ENCODE measurements around the gene SNTA1. TPM values are rescaled to one million over a fixed set of nuclear protein-coding genes. Genes with fewer than 3 reads are reported as not detected.
A peak's percentile ranks its signal among the peaks of the same experiment; 100 is the strongest.
"Not testable (repeated sequence)": the region's sequence is repeated elsewhere in the genome, so short reads cannot be mapped to it uniquely, and the experiment has no call there.

The SNTA1 gene
- total RNA-seq, 1 experiment from 2014 or later, result 60.7 TPM

DNA sequence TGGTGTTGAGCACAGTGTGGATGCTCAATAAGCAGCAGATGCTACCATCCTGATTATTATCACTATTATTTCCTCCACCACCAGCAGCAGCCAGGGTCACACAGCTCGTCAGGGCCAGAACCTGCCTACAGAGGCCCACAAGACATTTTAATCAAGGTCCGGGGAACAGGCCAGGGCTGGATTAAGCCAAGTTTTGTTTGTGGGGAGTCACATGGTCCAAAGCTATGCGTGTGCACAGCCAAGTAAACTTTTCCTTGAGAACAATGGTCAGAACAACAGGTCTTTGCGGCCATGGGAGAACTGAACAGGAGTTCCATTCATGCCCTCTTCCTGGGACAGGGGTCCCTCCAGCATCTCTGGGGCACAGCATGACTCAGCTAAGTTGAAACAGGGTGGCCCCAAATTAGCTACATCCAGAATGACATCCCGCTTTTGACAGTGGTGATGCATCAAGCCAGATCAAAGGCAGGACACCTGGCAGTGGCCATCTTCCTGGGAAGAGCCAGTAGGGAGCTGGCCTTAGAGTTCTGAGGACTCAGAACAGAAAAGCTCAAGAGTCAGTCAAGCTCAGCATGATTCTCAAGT lies 11.7 kb downstream of the SNTA1 start:
- no peak for DNase-seq (ENCODE audit: low spot score)

DNA sequence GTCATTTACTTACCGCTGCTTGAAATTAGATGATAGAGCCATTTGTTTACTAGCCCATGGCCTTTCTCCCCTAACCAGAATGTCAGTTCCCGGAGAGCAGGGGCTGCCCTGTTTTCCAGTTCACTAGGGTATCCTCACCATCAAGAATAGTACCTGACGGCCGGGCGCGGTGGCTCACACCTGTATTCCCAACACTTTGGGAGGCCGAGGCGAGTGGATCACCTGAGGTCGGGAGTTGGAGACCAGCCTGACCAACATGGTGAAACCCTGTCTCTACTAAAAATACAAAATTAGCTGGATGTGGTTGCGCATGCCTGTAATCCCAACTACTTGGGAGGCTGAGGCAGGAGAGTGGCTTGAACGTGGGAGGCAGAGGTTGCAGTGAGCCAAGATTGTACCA lies 19.7 kb downstream of the SNTA1 start:
- not testable (repeated sequence) for DNase-seq (ENCODE audit: low spot score)

DNA sequence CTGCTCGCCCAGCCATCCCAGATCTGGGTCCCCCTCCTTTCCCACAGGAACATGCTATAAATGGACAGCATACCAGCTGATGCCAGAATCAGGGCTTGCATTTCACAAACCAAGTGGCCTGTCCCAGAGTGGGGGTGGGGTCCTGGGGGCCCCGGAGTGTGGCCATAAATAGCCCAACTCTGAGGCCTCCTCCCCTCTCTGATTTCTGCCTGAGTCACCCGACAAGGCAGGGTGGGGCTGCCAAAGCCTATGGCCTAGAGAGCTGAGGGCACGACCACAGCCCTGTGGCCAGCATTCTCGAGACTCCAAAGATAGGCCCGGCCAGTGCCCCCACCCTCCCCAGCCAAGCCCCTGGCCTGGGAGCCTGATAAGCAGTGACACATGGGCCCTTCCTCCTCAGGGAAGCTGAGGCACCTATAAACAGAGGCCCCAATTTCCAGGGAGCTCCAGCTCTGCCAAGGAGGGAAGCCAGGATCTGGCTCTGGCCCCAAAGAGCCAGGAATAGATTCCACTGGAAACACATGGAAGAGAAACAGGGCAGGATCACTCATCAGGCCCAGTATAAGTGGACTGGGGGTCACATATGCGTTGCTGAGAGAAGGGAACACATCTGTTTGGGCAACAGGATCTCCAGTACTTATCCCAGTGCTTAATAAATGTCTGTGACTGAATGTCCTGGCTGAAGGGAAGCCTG lies 20.3 kb downstream of the SNTA1 start:
- peak; percentile 91 for DNase-seq (ENCODE audit: low spot score)

DNA sequence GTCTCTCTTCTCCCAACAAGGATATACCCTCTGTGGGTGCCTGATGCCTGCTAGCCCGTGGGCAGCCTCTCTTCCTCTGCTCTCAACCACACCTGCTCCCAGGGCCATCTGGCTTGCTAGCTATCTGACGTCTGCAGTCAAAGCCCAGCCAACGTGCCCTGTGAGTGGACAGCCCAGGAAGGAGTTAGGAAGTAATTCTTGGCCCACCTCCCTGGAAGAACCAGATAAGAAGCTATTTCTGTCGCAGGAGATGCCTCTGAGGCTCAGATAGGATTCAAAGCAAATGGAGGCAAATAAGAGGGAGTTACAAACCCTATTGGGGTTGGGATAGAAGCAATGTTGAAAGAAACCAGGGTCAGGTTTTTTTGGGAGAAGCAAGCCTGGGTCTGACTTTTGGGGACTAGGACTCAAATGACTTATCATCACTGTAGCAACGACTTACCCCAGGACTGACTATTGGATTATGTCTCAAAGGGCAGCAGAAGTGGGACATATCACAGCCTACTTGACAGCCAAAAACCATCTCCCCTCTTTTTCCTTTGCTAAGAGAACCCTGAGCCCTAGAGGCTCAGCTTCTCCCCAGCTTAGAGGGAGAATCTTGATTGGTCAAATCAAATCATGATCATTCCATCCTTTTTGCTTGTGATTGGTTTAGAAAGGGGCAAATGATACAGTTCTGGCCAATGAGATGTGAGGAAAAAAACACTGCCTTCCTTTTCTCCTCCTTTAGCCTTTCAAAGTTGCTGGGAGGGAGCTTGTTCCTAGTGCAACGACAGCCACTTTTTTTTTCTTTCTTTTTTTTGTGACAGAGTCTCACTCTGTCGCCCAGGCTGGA lies 24.2 kb downstream of the SNTA1 start:
- DNase-seq (ENCODE audit: low spot score), result peak; percentile 56

DNA sequence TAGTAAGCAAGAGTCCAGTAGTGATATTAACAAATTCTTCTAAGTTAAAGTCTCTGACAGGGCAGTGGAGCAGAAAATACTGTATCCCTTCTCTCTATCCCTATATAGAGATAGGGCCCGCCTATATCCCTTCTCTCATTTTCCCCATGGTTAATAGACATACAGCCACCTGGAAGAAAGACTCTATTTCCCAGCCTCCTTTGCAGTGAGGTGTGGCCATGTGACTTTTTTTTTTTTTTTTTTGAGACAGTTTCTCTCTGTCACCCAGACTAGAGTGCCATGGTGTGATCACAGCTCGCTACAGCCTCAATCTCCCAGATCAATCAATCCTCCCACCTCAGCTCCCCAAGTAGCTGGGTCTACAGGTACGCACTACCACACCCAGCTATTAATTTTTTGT lies 25.5 kb downstream of the SNTA1 start:
- no peak for DNase-seq (ENCODE audit: low spot score)

DNA sequence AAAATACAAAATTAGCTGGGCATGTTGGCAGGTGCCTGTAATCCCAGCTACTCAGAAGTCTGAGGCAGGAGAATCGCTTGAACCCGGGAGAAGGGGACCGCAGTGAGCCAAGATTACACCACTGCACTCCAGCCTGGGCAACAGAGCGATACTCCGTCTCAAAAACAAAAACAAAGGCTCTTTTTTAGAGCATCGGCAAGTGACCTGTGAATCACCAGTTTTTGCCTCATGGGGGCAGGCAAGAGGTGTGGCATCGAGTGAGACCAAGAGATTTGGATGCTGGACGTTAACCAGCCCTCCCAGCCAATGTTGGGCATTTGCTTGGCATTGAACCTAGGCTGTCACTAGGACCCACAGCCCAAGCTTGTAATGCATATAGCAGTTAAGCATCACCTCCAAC lies 27.6 kb downstream of the SNTA1 start:
- DNase-seq (ENCODE audit: low spot score), result peak; percentile 52

DNA sequence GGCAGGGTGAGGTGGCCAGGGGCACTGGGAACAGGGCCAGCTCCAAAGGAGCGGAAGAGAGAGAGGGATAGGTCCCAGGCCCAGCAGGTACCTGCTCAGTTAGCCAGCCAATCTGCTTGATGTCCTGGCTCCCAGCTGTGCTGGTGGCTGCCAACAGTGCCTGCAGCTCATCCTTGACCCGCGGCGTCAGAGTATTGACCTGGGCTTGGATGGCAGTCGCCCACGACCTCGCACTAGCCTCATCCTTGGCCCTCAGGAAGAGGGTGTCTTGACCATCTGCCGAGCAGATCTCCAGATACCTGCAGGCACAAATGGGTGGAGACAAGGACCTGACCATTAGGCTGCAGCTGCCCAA lies 31.1 kb downstream of the SNTA1 start:
- no peak for DNase-seq (ENCODE audit: low spot score)

DNA sequence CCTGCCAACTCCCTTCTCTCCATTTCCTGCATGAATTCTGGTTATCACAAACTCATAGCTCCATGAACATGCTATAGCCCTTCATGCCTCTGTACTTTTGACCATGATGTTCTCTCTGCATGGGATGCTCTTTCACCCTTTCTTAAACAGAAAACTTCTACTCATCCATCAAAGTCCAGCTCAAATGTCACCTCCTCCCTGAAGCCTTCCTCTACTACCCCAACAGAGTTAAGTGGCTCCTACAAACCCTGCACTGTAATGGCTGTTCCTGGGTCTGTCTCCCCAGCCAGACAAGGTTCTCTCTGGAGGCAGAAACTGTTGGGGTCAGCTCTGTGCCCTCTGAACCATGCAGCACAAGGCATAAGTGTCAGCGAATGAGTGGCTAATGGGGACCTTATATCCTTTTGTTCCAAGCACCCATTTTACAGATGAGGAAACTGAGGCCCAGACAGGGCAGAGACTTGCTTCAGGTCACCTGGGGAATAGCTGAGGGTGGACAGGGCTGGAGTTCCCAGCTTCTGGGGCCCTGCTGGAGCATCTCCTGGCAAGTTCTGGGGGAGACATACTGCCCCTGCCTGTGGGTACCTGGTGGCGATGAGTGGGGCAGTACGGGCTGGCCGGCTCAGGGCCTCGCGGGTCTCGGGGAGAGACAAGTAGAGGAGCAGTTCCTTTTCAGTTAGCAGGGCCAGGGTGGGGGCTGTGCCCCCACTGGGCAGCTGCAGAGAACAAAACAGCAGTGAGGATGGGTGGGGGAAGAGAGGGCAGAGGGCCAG lies 31.7 kb downstream of the SNTA1 start:
- DNase-seq (ENCODE audit: low spot score), result no peak

DNA sequence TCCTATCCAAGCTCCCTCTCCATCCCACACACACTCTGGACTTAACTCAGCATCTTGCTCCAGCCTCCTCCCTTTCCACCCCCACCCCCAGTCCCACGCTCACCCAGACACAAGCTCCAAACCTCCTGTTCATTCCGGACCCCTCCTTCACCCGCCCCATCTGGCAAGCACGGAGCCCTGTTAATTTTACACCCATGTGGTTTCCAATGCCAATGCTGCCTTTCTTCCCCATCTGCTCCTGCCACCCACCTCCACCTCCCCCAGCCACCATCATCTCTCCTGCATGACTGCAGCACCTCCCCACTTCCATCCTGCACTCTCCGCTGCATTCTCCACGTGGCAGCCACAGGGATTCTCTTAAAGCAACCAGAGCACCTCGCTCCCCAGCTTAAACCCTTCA lies 32.3 kb downstream of the SNTA1 start:
- DNase-seq (ENCODE audit: low spot score), result no peak

DNA sequence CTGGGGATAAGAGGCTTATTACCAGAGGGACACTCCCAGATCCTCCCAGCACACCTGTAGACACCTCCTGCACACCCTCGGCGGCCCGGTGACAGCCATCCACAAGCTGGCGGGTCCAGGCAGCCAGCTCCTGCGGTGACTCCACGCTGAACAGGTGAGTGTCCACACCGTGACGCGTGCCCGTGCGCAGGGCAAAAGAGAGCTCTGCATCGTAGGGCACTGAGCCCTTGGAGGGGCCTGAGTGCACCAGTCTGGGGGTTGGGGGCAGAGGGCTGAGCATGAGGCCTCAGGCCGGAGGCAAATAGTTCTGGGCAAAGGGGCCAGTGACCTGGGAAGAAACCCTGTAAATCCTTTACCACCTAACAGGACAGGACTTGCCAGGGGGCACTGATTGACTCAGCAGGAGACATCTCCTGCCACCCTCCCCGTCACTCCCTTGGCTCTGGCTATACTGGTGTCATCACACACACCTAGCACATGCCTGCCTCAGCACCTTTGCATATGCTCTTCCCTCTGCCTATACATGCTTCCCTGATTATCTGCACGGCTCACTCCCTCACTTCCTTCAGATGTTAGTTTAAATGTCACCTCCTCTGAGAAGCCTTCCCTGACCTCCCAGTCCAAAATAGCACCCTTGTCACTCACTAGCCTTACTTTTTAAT lies 33.4 kb downstream of the SNTA1 start:
- DNase-seq (ENCODE audit: low spot score), result no peak

DNA sequence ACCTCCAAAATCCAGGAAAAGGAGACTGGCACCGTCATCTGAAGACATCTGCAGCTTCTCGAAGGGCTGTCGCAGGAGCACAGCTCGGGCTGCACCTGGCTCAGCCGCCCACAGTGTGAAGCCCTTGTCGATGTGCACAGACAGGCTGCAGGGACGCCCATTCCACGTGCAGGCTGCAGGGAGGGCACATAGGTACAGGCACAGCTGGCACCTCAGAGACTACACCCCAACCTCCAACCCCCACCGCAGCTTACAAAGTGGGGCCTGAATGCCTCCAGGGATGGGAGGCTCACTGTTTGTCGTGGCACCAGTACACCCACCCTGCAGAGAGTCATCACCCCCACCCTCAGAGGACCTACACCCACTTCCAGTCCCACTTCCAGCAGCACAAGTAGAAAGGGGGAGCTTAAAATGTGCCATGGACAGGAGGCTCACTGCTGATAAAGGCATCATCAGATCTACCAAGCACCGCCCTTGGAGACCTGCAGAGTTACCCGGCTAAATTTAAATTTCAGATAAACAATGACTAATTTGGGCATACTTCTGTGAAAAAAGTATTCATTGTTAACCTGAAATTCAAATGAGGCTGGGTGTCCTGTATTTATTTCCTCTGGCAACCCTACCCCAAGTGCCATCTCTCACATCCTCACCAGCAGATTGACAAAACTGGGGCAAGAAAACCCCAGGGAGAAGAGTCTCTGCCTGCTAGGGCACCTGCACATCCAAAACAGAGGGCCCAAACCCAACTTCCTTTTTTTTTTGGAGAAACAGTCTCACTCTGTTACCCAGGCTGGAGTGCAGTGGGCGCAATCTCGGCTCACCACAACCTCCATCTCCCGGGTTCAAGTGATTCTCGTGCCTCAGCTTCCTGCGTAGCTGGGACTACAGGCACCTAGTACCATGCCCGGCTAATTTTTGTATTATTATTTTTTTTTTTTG lies 34.6 kb downstream of the SNTA1 start:
- DNase-seq (ENCODE audit: low spot score), result no peak

DNA sequence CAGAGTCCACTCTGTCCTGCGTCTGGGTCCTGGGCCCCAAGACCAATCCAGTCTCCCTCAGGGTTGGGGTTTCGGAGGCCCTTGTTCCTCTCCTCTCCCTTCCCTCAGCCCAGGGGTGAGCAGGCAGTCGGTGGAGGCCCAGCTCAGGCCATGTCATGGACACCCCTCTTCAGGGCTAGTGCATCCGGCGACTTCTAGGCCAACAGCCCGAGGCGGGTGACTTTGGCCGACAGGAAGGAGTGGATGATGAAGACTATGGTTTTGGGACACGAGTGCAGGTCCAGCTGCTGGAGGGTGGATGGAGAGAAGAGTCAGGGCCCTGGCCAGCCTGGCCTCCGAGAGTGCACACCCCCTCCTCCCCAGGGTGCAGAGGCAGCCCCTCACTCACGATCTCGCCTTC lies 35.2 kb downstream of the SNTA1 start:
- no peak for DNase-seq (ENCODE audit: low spot score)

DNA sequence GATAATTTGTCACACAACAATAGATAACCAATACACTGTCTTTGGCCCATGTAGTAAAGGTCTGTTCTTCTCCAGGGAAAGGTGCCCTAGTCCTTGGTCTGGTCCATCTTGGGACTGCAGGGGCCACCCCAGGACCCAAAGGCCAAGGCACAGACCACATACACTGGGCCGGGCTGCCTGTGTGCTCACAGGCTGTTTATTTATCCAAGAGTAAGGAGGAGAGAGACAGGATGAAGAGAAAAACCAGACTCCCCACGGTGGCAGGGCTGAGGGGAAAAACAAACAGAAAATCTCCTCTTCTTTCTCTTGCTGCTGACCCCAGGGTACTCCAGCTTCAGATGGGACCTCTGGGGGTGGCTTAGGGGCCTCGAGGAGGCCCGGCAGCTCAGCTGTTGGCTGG lies 35.8 kb downstream of the SNTA1 start:
- no peak for DNase-seq (ENCODE audit: low spot score)

DNA sequence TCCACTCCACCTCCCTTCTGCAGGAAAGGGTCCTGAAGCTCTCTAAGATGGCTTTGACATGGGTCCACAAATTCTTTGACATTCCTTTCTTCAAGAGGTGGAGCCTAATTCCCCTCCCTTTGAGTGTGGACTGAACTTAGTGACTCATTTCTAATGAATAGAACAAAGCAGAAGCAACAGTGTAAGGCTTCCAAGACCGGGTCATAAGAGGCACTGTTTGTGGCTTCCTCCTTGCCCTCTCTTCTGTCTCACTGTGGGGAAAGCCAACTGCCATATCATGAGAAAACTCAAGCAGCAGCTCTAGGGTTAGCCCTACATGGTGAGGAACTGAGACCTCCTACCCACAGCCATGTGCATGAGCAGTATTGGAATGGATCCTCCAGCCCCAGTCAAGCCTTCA lies 36.3 kb downstream of the SNTA1 start:
- DNase-seq (ENCODE audit: low spot score), result no peak

DNA sequence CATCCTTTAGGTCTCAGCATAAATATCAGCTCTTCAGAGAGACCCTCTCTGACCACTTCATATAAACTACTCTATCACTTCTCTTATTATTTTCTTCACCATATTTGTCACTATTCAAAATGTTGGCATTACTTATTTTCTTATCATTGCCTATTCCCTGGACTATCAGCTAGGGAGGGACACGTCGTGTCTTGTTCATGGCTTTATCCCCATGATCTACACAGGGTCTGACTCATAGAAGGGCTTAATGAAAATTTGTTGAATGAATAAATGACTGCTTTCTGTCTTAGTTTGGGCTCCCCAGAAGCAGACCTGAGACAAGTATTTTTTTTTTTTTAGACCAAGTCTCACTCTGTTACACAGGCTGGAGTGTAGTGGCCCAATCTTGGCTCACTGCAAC lies 39.3 kb downstream of the SNTA1 start:
- no peak for DNase-seq (ENCODE audit: low spot score)

DNA sequence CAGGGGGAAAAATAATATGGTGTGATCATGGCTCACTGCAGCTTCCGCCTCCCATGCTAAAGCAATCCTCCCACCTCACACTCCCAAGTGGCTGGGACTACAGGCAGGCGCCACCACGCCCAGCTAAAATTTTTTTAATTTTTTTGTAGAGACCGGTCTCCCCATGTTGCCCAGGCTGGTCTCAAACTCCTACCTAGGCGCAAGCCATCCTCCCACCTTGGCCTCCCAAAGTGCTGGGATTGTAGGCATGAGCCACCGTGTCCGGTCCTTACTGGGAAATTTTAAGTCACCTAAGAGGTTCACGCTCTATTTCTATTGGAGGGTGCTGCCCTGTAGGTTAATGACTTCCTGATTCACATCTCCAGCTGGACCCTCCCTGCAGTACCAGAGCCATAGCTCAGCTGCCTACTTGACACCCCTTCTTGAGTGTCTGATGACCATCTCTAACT lies 41.6 kb downstream of the SNTA1 start:
- no peak for DNase-seq (ENCODE audit: low spot score)

DNA sequence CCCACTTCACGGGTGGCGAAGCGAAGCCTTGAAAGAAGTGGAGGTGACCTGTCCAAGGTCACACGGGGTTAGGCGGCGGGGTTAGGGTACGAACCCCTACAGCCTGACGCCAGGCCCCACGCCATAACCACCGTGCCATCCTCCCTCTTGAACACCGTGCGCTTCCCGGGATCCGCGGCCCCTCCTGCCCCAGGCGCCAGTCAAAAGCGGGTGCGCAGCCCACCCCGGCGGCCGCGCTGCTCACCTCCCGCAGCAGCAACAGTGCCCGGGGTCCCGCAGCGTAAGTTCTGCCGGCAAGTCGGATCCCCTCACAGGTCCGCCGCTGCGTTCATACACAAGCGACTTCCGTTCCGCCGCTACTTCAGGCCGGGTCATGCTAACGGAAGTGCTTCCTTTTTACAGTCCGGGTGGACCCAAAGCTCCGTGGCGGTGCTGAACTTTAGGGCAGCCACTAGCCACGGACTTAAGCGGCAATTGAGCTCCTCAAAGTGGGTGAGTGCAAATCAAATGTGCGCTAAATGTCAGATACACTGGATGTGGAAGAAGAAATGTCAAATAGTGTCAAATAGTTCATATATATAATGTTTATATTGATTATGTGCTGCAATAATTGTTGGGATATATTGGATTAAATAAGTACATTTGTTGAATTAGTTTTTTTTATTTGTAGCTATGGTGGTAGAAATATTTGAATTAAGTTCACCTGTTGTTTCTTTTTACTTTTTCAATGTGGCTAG lies 42.2 kb downstream of the SNTA1 start, which contains the start of gene CDK5RAP1:
CDK5RAP1 (minus strand) TSS at position 336 of the 737 bp plus-strand sequence. CDS start 4,455 bp downstream, outside the sequence.
- DNase-seq (ENCODE audit: low spot score), result peak; percentile 84

DNA sequence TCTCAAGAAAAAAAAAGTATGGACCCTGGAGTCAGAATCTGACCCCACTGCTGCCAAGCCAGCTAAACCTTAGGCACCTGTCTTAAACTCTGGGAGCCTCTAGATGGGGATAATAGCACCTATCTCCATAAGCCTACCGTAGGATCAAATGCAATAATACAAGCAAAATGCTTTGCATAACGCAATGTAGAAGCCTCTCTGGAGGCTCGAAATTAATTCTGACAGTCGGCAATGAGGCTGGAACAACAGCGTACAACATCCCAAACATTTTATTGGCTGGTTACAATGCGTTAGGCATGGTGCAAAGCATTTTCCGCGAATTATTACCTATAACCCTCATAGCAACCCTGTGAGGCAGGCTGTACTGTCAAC lies 42.8 kb downstream of the SNTA1 start:
- no peak for DNase-seq (ENCODE audit: low spot score)

DNA sequence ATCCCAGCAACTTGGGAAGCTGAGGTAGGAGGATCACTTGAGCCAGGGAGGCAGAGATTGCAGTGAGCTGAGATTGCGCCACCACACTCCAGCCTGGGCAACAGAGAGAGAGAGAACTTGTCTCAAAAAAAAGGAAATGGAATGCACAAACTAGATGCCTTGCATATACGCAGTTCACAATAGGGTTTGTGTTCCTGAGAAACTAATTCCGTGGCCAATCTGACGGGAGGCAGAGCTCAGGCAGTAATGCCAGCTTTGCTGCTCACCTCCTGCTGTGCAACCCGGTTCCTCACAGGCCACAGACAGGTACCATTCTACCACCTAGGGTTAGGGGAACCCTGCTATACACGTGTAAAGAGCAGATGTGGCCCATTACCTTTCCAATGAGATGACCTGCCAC lies 43.6 kb downstream of the SNTA1 start:
- DNase-seq (ENCODE audit: low spot score), result no peak

DNA sequence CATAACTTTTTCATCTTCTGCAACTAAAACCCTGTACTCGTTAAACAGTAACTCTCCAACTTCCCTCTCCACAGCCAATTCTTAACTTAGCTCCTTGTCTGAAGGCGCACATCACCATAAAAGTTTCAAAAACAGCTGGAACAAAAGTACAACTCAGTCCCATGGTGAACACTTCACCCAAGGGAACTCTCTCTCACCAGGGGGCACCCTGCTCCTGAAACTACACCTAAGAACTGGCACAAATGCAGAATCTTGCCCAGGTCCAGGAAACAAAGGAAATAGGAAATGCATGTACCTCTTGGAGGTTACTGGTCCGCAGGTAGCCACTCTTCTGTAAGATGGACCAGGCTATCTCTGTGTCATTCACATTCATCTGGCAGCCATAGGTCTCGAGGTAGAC lies 48.8 kb downstream of the SNTA1 start:
- DNase-seq (ENCODE audit: low spot score), result no peak

Measured in A172 (cell line).